ENCODE results near the gene UBAC2.

DNA sequence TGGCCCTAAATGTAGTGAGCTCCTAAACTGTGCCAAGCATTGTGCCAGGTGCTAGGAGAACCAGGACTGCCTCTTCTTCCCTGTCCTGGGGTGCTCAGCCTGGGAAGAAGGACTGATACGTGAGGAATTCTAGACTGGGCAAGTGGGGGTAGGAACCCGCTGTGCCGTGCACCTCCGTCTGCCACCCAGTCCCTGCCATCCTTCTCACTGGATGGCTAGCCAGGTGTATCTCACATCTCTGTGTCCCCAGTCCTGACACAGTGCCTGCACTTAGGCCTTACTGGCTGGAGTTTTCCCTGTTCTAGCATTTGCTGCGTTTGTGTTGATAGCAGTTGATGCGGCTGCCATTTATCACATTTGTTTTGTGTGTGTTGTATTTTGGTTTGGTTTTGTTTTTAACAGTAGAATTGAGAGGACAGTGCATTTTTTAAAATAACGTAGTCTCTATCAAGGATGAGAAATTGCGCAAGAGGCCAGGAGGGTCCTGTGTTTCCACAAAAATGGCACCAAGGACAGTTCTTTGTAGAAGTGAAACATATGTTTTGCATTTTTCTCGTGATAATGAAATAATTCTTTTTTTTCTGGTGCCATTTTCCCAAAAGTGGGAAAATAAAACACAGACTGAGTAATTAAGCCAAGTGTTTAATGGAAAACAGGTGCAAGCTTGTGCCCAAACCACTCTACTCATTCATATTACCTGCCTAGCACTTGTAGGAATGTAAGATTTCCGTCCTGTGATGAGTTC is 111.3 kb downstream of the UBAC2 start:
- TF ChIP-seq, protein P1, sequence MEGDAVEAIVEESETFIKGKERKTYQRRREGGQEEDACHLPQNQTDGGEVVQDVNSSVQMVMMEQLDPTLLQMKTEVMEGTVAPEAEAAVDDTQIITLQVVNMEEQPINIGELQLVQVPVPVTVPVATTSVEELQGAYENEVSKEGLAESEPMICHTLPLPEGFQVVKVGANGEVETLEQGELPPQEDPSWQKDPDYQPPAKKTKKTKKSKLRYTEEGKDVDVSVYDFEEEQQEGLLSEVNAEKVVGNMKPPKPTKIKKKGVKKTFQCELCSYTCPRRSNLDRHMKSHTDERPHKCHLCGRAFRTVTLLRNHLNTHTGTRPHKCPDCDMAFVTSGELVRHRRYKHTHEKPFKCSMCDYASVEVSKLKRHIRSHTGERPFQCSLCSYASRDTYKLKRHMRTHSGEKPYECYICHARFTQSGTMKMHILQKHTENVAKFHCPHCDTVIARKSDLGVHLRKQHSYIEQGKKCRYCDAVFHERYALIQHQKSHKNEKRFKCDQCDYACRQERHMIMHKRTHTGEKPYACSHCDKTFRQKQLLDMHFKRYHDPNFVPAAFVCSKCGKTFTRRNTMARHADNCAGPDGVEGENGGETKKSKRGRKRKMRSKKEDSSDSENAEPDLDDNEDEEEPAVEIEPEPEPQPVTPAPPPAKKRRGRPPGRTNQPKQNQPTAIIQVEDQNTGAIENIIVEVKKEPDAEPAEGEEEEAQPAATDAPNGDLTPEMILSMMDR (IDR thresholded peaks at IDR 0.05) = no peak
- TF ChIP-seq POLR2A (IDR thresholded peaks at IDR 0.05) (no peak), EP300 (IDR thresholded peaks at IDR 0.05) (no peak)
